Osteoblast (primary cell): ENCODE results near the gene AARS1. TPM values are rescaled to one million over a fixed set of nuclear protein-coding genes. Genes with fewer than 3 reads are reported as not detected.

ENCODE experiments used
- DNase-seq: peaks from one replicate; pipeline ENCODE4 v3.0.0; 2011; ENCODE audit warnings: low spot score, mixed read lengths; ENCODE audit not compliant: insufficient read length; ENCODE audit errors: missing footprints
- H2AFZ ChIP-seq: 2 replicates; pipeline ENCODE4 v1.6.0; 2011; ENCODE audit warnings: mild to moderate bottlenecking, low read length
- H3K27ac ChIP-seq: 2 replicates; pipeline ENCODE4 v1.5.1; 2011; ENCODE audit warnings: mild to moderate bottlenecking, low read depth, low read length, moderate library complexity
- H3K27me3 ChIP-seq: 2 replicates; pipeline ENCODE4 v1.6.0; 2012; ENCODE audit warnings: mild to moderate bottlenecking, control low read depth, inconsistent platforms, low read length, moderate library complexity; ENCODE audit not compliant: insufficient read depth
- H3K36me3 ChIP-seq: 2 replicates; pipeline ENCODE4 v1.5.1; 2011; ENCODE audit warnings: mild to moderate bottlenecking, low read length, control low read depth, moderate library complexity; ENCODE audit not compliant: insufficient read depth
- H3K4me1 ChIP-seq: 2 replicates; pipeline ENCODE4 v1.5.1; 2011; ENCODE audit warnings: mild to moderate bottlenecking, low read length, control low read depth, moderate library complexity; ENCODE audit not compliant: insufficient read depth
- H3K4me2 ChIP-seq: 2 replicates; pipeline ENCODE4 v1.6.0; 2011; ENCODE audit warnings: mild to moderate bottlenecking, low read length; ENCODE audit not compliant: insufficient read depth
- H3K4me3 ChIP-seq: fragments of 200-600 bp; sonication (generic); 3 replicates; pipeline ENCODE4 v1.5.1; 2012; ENCODE audit warnings: mild to moderate bottlenecking, low read length, inconsistent platforms; ENCODE audit not compliant: insufficient read depth
- H3K79me2 ChIP-seq: 2 replicates; pipeline ENCODE4 v1.6.0; 2012; ENCODE audit warnings: mild to moderate bottlenecking, low read length, control low read depth, inconsistent platforms; ENCODE audit not compliant: insufficient read depth
- H3K9me3 ChIP-seq: 2 replicates; pipeline ENCODE4 v1.5.1; 2011; ENCODE audit warnings: low read depth, low read length, control low read depth
- H4K20me1 ChIP-seq: 2 replicates; pipeline ENCODE4 v1.6.0; 2012; ENCODE audit warnings: mild to moderate bottlenecking, low read length, control low read depth; ENCODE audit not compliant: insufficient read depth
- CTCF ChIP-seq: IDR thresholded peaks from 2 replicates; pipeline ENCODE4 v1.5.1; 2011; ENCODE audit warnings: mild to moderate bottlenecking, low read depth, low read length, moderate library complexity; ENCODE audit errors: extremely low read depth
- total RNA-seq: library from RNA; depleted of rRNA; stranded (reverse); fragments of >200 nt; gene quantifications from 2 replicates; pipeline ENCODE4 v1.2.3, GENCODE V29; 2012

Gene AARS1
- total RNA-seq, 1 donor: 213 TPM

- no peak for TF ChIP-seq CTCF
- H3K79me2 ChIP-seq: peaks cover 13% of the 10 kb centered on the region
- H3K36me3 ChIP-seq: peaks cover 70% of the 10 kb centered on the region
- H2AFZ ChIP-seq: no peak overlapping the region
- peaks cover 12% of the 10 kb centered on the region for H4K20me1 ChIP-seq
- no peak overlapping the region for H3K27ac ChIP-seq
- no peak overlapping the region for H3K4me3 ChIP-seq
- DNase-seq: peak; percentile 9
- no peaks in the 10 kb centered on the region for H3K9me3 ChIP-seq
- H3K4me2 ChIP-seq: no peak overlapping the region
- peaks cover 4% of the 10 kb centered on the region for H3K4me1 ChIP-seq
- H3K27me3 ChIP-seq: no peaks in the 10 kb centered on the region
Observed at GRCh38 chr16:70254965-70255286, 34.4 kb downstream of the AARS1 start.

- H3K4me3 ChIP-seq: no peak overlapping the region
- H3K79me2 ChIP-seq: peaks cover 19% of the 10 kb centered on the region
- H3K36me3 ChIP-seq: peaks cover 67% of the 10 kb centered on the region
- H3K27me3 ChIP-seq: no peaks in the 10 kb centered on the region
- peak; percentile 51 for DNase-seq
- no peaks in the 10 kb centered on the region for H3K9me3 ChIP-seq
- no peak for TF ChIP-seq CTCF
- no peak overlapping the region for H2AFZ ChIP-seq
- H4K20me1 ChIP-seq: peaks cover 14% of the 10 kb centered on the region
- H3K27ac ChIP-seq: no peak overlapping the region
- peaks cover 5% of the 10 kb centered on the region for H3K4me1 ChIP-seq
- H3K4me2 ChIP-seq: no peak overlapping the region
Observed at GRCh38 chr16:70254180-70254964, 34.9 kb downstream of the AARS1 start.

- Histone ChIP-seq H4K20me1 (peaks cover 13% of the 10 kb centered on the region), H3K4me3 (no peak overlapping the region), H3K36me3 (peaks cover 59% of the 10 kb centered on the region), H3K9me3 (no peaks in the 10 kb centered on the region), H3K4me1 (peaks cover 5% of the 10 kb centered on the region), H2AFZ (no peak overlapping the region), H3K4me2 (no peak overlapping the region), H3K27me3 (no peaks in the 10 kb centered on the region), H3K27ac (no peak overlapping the region), H3K79me2 (peaks cover 24% of the 10 kb centered on the region)
- peak; percentile 90 for DNase-seq
- peak; percentile 61 for TF ChIP-seq CTCF
Observed at GRCh38 chr16:70253291-70254106, 35.8 kb downstream of the AARS1 start.
